ENCODE measurements around the gene PARVB. TPM values are rescaled to one million over a fixed set of nuclear protein-coding genes. Genes with fewer than 3 reads are reported as not detected.

PARVB gene
- total and polyA plus RNA-seq, 10 of the 15 experiments (the other 5 are each of a cell fraction or from before 2014, with no cell fraction given), result 5.2 to 264 (median 76.0) TPM

- ATAC-seq (no peak), DNase-seq (ENCODE audit: low read depth, low spot score) (no peak), FAIRE-seq (no peak)
- ChIA-PET POLR2A (no interaction called here), SMC1A (ENCODE audit: uncharacterized antibody, unreplicated experiment) (no interaction called here), RAD21 (ENCODE audit: unreplicated experiment) (no interaction called here), CTCF (no interaction called here)
- H3K4me1 ChIP-seq (ENCODE audit: control insufficient read depth, insufficient read depth, low read length), result no peaks in the 10 kb centered on the region
- TF ChIP-seq ZNF384 (IDR thresholded peaks at IDR 0.05; ENCODE audit: borderline replicate concordance, low read depth, low read length) (no peak), SIN3A (IDR thresholded peaks at IDR 0.05; ENCODE audit: low read depth, low read length) (no peak), BCLAF1 (IDR thresholded peaks at IDR 0.05) (no peak), ZNF274 (IDR thresholded peaks at IDR 0.05; ENCODE audit: insufficient read depth, insufficient read length) (no peak), CTCF (IDR thresholded peaks at IDR 0.05 in 2 of 3, conservative IDR thresholded peaks at IDR 0.05 in 1 of 3; ENCODE audit: control insufficient read depth in 2 of 3, extremely low read depth in 1 of 3, insufficient read depth in 1 of 3, low read depth in 3 of 3, low read length in 3 of 3) (no peak), ZNF622 (IDR thresholded peaks at IDR 0.05) (no peak), SUZ12 (IDR thresholded peaks at IDR 0.05; ENCODE audit: unreplicated experiment) (no peak), EP300 (IDR thresholded peaks at IDR 0.05; ENCODE audit: borderline replicate concordance in 1 of 2, control insufficient read depth in 1 of 2, low read depth in 2 of 2, low read length in 2 of 2) (no peak), ZBTB33 (IDR thresholded peaks at IDR 0.05) (no peak), FOXM1 (IDR thresholded peaks at IDR 0.05; ENCODE audit: low read depth, low read length) (no peak), ZNF207 (IDR thresholded peaks at IDR 0.05; ENCODE audit: borderline replicate concordance) (no peak), BCL3 (IDR thresholded peaks at IDR 0.05; ENCODE audit: borderline replicate concordance, insufficient read depth, low read depth, low read length, poor library complexity, severe bottlenecking) (no peak), BRCA1 (IDR thresholded peaks at IDR 0.05; ENCODE audit: low read depth, low read length) (no peak)
- no peak overlapping the region for H3K4me3 ChIP-seq
- no peak overlapping the region for H2AFZ ChIP-seq (ENCODE audit: control insufficient read depth, low read depth, low read length)
- intact Hi-C loops (cut with micrococcal nuclease; ENCODE audit: unreplicated experiment), result no loop called here
- H4K20me1 ChIP-seq (ENCODE audit: control insufficient read depth, insufficient read depth), result no peaks in the 10 kb centered on the region
- no peaks in the 10 kb centered on the region for H3K27me3 ChIP-seq (replicated peaks in 1 of 2; ENCODE audit: control insufficient read depth in 2 of 2, insufficient read depth in 2 of 2, low read length in 1 of 2)
- no TSS peak for BruUV-seq (replicated peaks)
- H3K4me2 ChIP-seq (ENCODE audit: control insufficient read depth, insufficient read depth), result no peak overlapping the region
- no peak overlapping the region for H3K27ac ChIP-seq (ENCODE audit: control insufficient read depth, insufficient read depth)
- 96% methylated on average over 6 of the region's 6 CpGs for whole genome bisulfite sequencing (ENCODE audit: insufficient coverage, insufficient replicate concordance, low lambda C conversion rate, missing lambda C conversion rate)
- peaks cover 10% of the 10 kb centered on the region; the same call in 2 of the 3 replicates for H3K9me3 ChIP-seq (replicated peaks; ENCODE audit: control insufficient read depth, insufficient read depth, low read length)
- H3K79me2 ChIP-seq (ENCODE audit: control insufficient read depth, insufficient read depth, low read length), result no peaks in the 10 kb centered on the region
- in situ Hi-C loops (cut with MboI), result no loop called here
- H3K36me3 ChIP-seq (ENCODE audit: control insufficient read depth in 2 of 2, insufficient read depth in 2 of 2, low read length in 1 of 2), result peaks cover 12 to 32% of the 10 kb centered on the region in 2 experiments
- H3K9ac ChIP-seq (ENCODE audit: control insufficient read depth, insufficient read depth, low read length), result no peak overlapping the region
Measured at GRCh38 chr22:44125421-44125820, 101.3 kb downstream of the PARVB start.

Data from GM12878 (cell line).